HG03135 (cell line): ENCODE measurements around the gene GPR139.

ENCODE experiments used
- ATAC-seq: cut with Tn5 transposase; IDR thresholded peaks from one replicate; pipeline ENCODE4 v1.9.1; 2021; ENCODE audit warnings: mild to moderate bottlenecking, moderate library complexity; ENCODE audit not compliant: unreplicated experiment

The GPR139 gene

DNA sequence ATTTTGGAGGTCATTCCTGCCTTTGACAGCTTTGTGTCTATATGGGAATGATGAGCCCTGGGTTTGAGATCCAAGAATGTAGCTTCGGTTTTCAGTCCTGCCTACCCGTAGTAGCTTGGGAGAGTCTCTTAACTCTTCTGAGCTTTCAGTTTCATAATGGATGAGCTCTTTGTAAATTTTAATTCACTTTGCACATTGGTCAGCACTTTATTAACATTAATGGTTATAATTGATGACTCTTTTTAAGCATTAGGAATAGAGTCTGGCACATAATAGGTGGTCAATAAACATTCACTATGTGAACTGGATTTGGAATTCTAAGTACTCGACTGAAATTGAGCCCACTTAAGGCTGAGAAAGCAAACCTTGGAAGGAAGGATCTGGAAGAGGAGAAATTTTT lies 17.3 kb downstream of the GPR139 start:
- no peak for ATAC-seq

DNA sequence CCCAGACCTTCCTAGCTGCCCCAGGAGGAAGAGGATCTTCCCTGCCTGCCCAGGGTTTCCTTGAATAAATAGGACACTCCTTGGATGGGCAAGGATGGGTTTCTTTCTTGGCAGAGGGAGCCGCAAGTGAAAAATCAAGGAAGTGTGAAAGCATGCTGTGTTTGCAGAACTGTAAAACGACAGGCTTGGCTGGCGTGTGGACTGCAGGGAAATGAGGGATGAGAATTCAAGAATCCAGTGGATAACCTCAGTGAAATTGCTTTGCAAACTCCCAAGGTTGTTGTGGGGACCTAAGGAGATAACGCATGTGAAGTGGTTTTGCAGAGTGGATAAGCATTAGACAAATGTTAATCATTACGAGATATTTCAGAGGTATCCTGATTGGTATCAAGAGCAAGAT lies 20.4 kb downstream of the GPR139 start:
- ATAC-seq: no peak

DNA sequence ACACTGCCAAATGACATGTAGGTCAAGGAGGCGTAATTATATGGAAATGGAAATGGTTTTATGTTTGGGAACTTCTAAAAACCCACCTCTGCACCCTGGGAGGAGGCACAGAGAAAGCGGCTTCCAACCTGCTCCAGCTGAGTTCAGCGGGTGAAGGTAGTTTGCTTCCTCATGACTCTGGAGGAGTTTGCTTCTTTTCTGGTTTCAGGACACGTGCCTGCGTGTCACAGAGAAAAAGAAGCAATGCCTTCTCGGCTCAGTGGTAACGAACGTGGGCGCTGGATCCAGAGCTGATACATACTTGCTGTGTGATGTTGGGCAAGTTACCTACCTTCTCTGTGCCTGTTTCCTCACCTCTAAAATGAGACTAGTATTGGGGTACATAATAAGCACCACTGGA lies 22.1 kb downstream of the GPR139 start:
- no peak for ATAC-seq

DNA sequence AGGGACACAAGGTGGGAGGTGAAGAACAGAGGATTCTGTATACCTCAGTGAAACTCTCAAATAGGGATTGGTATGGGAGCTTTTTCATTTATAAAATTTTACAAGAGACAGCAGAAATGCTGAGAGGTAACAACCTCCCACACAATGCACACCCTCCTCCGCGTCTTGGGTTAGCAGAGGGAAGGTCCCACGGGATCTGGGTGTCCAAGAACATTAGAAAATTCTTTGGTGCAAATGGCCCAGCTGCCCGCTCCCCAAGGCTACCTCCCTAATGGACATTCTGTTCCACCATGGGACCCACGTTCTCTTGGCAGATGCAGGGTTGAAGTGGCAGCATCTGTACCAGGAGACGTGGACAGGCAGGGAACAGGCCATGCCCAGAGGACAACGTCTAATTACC lies 22.5 kb downstream of the GPR139 start:
- ATAC-seq: no peak

DNA sequence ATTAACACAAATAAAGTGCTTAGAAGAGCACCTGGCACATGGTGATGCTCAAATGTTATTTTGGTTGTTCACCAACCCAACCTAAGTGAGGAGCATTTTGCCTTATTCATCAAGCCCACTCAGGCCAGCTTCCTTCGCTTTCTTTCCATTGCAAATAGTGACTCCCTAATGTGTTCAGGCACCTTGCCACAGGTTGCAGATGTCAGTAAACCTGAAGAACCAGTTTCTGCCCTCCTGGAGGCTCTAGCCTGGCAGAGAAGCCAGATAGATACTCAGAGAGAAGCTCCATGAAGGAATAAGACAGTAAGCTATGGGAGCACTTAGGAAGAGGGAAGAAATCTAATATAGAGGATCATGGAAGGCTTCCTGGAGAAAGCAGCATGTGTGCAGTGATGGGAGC lies 23.9 kb downstream of the GPR139 start:
- ATAC-seq: no peak

DNA sequence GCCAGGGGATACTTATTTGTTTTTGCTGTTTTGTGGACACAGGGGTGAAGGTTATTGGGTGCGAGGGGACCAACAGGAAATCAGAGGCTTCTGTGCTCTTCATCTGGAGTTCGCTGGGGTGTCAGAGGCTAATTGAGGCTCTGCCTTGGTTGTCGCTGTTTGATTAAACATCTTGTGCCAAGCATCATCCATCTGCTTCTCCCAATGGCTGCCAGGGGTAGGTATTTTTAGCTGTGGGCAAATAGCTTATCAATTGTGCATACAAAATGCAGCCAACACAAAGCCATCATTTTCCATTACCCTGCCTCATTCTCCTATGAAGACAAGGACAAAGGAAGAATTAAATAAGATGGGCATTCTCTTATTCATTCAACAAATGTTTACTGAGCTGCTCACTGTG lies 27.8 kb downstream of the GPR139 start:
- ATAC-seq: no peak

DNA sequence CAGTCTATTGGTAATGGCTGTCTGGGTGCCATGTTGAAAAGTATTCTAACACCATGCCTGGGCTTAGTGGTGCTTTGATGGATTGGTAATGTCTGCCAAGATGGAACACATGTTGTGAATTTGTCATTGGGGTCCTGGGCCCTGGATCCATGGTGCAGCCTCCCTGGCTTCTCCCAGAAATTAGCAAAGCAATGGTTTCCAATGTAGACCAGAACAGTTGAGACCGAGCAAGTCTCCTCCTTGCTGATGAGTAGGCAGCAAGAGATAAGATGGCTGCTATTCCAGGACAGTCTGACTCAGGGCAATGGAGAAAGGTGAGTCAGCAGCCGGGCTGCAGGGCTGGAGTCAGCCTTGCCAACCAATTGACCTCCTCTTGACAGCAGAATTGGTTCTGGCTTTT lies 30.8 kb downstream of the GPR139 start:
- no peak for ATAC-seq

DNA sequence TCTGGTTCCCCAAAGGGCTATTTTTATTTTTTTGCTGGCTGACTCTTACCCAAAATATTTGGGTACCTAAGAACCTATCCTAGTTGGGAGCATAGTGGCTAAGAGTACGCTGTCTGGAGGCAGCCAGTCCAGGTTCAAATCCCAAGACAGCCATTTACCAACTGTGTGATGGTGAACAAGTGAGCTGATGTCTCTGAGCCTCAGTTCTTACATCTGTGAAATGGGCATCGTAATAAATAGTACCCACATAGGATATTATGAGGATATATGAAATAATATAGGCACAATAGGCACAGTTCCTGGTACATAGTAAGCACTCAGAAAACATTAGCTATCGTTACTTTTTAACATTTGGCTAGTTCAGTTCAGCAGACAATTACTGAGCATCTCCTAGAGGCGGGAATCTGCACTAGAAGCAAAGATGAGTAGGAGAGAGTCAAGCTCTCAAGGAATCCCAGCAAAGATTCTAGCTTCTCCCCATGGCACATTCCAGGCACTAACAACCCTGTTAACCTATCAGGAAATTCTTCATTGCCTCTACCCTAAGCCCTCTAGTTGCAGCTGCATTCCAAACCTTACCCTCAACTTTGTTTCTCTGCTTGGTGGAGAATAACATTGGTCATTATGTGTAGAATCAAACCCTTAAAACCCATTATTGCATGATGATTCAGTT lies 31.6 kb downstream of the GPR139 start:
- no peak for ATAC-seq

DNA sequence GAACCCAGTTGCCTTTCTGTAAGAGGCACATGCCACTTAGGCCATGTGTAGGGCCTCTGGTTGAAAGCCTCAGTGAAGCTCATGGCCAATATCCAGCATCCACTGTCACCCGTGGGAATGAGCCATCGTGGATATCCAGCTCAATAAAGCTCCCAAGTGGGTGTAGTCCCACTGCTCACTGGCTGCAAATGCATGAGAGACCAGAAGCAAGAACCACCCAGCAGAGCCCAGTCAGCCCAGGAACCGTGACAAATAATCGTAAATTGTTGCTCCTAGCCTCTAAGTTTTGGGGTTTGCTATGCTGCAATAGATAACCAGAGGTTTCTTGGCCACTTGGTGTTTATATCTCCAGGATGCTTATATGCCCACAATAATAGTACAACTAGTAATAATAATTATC lies 33.7 kb downstream of the GPR139 start:
- no peak for ATAC-seq

DNA sequence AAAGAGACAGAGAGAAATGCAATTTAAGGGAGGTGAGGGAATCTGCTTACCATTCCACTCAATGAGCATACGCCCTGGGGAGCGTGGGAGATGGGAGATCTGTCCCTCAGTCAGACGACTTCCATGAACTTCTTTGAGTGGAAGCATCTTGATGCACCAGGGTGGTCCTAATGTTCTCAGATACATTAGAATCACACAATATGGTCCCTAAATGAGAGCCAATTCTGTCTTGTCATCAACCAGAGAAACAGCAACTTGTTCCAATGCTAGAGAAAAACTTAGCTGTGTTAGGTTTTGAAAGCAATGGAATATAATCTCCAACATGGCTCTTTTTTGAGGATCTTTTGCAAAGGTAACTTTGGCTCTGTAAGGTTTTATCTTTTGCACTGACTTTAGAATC lies 44.1 kb downstream of the GPR139 start:
- no peak for ATAC-seq

DNA sequence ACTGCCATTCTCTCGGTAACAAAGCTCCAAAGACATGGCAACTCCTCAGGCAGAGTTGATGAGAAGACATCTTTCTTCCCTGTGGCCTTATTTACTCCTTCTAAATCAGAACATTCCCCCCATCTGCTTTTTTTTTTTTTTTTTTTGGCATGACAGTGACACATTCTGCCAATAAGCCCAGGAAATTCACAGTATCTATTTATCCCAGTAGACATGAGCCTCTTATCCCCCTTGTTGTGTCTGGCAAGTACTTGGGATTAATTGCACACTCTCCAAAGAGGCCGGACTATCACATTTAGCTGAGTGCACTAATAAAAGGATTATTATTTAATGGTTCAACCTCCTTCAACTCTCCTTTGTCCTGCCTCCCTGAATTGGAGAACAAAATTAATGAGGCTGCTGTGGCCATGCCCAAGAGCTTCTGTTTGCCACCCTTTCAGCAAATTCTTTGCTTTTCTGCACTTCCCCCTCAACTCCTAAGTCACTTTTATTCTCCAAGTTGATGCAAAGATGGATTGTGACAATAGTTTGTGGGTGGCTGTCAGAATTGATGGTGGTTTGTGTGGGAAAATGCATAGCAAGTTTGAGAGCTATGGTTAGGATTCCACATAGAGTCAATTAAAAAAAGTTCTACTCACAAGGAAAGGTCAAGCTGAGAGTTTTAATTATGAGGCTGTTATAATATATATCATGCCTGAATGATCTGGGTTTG lies 47.2 kb downstream of the GPR139 start:
- ATAC-seq: no peak

DNA sequence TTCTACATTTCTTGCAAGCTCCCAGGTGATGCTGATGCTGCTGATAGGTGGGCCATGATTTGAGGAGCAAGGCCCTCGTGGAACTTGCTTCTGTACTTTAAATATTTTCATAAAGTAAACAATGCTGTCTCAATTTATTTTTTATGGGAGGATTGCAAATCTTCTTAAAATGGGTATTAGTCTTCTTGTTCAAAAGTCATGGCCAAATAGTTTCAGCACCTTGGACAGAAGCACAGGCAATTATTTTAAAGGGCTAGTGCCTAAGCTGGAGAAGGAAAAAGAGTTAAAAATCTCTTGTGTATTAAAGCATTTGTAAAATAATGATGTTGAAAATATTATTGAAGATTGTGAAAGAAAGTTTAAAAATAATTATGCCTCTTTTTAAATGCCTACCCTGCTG lies 50.5 kb downstream of the GPR139 start:
- no peak for ATAC-seq

DNA sequence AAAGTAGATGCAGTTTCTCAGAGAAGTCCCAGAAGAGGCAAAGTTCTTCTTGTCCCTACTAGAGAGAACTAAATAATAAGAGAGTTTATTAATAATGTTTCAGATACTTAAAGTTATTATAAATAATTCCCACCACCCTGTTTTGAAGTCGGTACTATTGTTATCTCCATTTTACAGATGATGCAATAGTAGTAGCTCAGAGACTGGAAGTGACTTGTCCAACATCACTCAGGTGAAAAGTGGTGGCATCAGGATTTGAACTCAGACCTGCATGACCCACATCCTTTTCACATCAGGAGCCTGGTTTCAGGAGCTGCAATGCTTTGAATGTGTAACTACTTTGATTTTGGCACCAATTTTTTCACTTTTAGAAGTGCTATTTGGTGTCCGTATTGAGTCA lies 52.7 kb downstream of the GPR139 start:
- ATAC-seq: no peak

DNA sequence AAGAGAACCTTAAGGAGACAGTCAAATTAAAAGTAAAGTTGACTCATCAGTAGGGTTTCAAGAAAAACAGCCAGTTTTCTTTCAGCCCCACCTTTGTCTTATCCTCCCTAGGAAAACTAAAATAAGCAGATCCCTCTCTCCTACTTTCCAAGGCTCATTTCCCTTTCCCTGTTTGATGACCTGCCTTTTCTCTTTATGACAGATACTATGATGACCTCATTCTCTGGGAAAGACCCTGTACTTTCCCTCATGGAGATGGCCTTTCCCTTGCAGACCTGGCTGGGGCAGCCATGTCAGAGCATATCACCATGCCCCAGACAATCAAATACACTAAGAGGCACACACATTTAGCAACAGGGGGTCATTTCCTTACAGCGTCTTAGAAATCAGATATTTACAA lies 53.6 kb downstream of the GPR139 start:
- ATAC-seq: no peak

DNA sequence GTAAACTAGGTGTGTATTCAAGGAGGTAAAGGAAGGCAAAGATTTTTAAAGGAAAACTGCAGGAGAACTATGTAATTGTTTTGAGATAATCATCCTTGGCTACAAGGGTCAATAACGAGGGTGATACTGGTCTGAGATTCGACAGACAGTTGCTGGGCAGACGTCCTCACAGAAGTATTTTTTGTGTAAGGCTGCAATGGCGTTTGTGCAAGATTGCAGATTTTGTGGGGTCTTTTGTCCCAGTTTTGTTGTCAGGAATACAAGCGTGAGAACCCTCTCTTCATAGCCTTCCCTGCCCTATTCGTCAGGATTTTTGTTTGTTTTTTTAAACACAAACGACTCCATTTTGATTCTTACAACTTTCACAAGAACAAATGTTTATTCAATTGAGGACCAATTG lies 57.5 kb downstream of the GPR139 start:
- ATAC-seq: no peak

DNA sequence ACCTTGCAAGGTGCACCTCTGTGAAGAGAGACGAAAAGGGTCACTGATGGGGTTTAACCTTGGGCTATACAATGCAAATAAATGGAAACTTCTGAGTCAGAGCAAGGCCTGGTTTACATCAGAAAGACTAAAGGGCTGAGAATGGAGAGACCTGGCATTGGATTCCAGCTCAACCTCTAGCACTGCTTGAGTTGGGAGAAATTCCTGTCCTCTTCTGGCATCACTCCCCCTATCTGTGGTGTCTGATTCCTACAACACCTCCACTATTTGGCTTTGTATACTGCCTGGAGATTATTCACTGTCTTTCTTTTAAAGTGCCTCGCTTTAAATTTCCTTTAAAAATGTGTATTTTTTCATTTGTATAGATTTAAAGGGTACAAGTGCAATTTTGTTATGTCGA lies 68.8 kb downstream of the GPR139 start:
- no peak for ATAC-seq

DNA sequence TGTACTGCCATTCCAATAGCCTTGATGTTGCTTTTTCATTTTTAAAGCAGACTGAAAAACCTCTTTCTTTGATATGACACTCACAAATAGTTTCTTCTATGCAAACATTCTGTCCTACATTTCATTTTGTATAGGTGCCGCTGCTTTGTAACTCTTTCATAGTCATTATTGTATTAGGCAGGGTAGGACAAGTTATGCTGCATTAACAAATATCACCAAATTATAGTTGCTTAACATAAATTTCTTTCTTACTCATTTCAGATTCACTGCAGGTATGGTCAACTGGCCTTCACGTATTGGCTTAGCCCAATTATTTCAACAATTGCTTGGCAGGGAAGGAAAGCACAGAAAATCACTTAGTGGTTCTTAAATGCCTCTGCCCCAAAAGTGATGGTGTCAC lies 70.8 kb downstream of the GPR139 start:
- ATAC-seq: no peak

DNA sequence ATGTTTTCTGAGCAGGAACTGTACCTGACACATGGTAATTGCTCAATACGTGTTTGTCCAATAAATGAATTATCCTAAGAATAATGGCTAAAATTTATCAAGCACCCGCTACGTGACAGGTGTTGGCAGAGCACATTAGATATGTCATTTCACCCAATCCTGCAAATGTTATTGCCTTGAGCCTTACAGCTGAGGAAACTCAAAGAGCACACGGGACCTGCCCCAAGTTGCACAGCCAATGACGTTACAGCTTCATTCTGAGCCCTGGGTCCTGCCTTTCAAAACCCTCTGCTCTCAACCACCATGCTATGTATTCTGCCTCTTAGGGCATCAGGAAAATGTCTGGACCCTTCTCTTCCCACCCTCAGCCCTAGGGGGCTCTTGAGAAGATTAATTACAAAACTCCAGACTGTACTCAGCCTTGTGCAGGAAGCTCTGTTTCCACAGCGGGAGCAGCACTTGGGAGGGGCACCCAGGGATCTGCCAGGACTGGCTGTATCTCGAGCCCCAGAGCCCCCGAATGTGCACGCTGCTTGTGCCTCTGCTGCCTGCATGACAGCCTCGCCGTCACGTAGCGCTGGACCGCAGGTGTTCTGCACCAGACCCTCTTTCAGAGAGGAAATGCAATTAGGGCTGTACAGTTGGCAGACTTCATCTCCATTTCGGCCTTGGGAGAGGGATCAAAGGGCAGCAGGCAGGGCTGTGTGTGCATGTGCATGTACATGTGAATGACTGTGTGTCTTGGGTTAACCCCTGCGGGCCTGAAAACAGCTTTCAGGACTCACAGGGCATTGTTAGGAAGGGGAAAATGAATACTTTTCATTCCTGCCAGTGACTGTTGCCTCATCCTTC lies 71.6 kb downstream of the GPR139 start:
- ATAC-seq: no peak

DNA sequence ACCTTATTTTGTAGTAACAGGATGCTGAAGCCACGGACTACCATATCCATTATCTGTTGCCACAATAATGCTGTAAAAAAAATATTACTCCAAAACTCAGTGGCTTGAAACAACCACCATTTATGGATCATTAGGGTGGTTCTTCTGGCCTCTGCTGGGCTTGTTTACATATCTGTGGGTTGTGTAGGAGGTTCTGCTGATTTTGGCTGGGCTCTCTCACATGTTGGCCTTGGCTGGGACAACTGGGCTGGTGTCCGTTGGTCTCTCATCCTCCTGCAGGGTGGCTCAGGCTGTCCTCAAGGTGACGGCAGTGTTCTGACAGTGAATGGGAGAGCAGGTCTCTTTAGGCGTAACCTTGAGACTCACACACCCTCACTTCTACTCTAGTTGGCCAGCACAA lies 76.0 kb downstream of the GPR139 start:
- ATAC-seq: no peak

DNA sequence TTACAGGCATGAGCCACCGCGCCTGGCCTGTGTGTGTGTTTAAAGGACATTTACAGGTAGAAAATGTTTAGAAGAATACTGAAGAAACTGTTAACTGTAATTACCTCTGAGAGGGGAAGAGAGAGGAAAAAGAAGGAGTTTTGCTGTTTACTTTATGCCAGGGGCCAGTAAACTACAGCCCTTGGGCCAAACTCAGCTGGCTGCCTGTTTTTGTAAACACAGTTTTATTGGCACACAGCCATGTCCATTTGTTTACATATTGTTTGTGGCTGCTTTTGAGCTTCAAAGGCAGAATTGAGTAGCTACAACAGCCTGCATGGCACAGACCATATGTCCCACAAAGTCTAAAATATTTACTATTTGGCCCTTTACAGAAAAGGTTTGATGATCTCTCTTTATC lies 76.4 kb downstream of the GPR139 start:
- ATAC-seq: no peak

DNA sequence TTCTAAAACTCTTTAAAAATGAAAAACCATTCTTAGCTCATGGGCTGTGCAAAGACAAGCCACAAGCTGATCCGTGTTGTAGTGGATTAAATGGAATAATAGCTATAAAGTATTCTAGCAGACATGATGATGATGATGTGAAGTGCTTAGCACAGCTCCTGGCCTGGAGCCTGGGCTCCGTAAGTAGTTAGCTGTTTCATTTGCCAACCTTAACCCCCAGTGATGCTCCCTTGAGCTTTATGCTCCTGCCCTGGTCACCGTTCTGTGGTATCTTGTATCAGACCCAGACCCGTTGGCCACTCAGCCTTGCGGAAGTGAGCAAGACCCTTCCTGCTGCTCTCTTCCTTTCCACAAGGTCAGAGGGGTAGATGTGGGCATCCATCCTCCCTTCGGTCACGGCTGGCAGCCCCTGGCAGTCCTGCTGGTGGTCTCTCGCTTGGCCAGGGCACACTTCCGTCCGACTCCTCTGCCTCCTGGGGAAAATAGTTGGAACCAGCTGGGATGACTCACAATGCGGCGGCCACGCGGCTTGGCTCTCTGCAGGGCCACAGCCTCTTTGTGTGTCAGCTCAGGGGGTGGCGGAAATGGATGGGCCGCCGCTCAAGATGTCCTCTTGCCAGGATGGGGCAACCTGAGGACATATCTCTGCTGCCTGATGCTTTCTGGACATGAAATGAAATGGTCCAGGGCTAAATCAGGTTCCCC lies 79.1 kb downstream of the GPR139 start:
- ATAC-seq: no peak
